SHP77 treated with DMSO at 0.1 percent for 48 hours (cell line): ENCODE results near the gene VRK3.

Experiments used
- DNase-seq: peaks from one replicate; lab custom pipeline; 2025; lab: John Stamatoyannopoulos, UW

Gene VRK3

GRCh38 chr19:49930483-49931011, 94.6 kb downstream of the VRK3 start:
- no peak for DNase-seq

- DNase-seq: peak; percentile 90
These were observed 95.3 kb downstream of the VRK3 start for GRCh38 chr19:49929611-49930482.

DNA sequence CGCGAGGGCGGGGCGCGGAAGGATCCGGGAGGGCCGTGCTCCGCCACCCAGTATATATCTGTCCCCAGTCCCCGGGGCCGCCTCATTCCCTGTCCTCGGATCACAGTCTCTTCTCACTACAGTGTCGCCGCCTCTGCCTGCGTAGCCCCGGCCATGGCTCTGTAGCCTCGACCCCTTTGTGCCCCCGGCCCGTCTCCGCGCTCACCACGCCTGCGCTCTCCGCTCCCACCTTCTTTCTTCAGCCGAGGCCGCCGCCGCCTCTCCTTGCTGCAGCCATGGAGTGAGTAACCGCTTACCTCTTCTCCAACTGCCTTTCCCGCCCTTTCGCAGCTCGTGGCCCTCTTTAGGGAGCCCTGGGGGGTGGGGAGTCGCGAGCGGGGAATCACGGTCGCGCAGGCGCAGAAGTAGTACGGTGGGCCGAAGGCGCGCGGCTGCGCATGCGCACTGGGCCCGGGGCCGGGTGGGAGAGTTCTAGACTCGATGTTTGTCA, 96.0 kb downstream of the VRK3 start, which contains the start of the genes ATF5 and NUP62:
ATF5 (plus strand) TSS at position 85 of the 490 bp plus-strand sequence. CDS start 1,646 bp downstream, outside the sequence.
NUP62 (minus strand) TSS at position 384 of the 490 bp plus-strand sequence. CDS start 19,697 bp downstream, outside the sequence.
- peak; percentile 88 for DNase-seq

DNA sequence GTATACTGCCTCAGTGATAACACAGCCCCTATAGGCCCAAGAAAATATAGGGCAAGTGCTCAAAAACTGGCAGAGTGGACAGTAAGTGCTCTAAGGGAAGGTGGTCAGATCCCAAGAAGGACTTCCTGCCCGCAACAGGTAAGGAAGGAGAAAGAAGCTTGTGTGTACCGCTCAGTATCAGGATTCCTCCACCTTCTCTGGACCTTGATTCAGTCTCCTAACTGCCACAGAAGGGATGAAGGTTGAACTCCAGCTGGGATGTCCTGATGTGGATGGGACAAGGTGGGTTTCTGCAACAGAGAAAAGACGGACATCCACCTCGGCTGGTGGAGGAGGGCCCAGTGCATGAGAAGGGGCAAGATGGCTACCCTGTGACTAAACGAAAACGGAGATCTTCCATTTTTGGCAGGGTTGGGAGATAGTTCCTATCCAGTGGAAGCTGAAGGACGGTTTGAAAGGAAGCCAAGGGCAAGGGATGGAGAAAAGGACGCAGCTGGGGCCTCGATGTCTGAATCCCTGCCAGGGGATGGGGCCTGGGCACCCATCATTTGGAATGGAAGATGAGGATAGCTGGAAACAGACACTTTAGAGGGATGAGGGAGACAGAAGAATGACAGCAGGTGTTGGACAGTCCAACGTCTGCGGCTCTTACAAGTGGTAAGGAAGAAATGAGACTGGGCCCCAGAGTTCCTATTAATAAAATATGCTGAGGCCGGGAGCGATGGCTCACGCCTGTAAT, 97.5 kb downstream of the VRK3 start:
- DNase-seq: no peak

DNA sequence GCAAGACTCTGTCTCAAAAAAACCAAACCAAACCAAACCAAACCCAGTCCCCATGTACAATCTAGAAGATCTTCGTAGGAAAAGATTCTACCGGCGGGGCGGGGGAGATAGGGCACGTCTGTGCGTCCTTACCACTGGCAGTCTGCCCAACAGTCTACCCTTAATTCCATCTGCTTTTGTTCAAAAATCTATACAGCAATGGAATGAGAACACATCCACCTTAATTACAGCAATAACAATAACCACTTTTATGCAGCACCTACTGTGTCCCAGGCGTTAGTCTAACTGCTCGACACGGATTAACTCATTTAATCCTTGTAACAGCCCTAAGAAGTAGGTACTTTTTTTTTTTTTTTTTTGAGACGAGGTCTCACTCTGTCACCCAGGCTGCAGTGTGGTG, 98.7 kb downstream of the VRK3 start:
- no peak for DNase-seq
